Activated gamma-delta T cell (primary cell): Measurements from ENCODE around the gene CHN2.

Experiments
- DNase-seq: peaks from one replicate; lab custom pipeline; 2025; lab: John Stamatoyannopoulos, UW

The CHN2 gene

GRCh38 chr7:29335188-29336083 is 140.9 kb downstream of the CHN2 start:
- DNase-seq, result no peak

- DNase-seq, result no peak
Measured at GRCh38 chr7:29337546-29338116, 143.1 kb downstream of the CHN2 start.

- DNase-seq, result no peak
Measured at GRCh38 chr7:29340696-29341095, 146.1 kb downstream of the CHN2 start.

- DNase-seq, result no peak
Measured at GRCh38 chr7:29341156-29341555, 146.6 kb downstream of the CHN2 start.

- DNase-seq, result no peak
Measured at GRCh38 chr7:29342761-29343160, 148.2 kb downstream of the CHN2 start.

- DNase-seq, result no peak
Measured at GRCh38 chr7:29343399-29343798, 148.8 kb downstream of the CHN2 start.

- no peak for DNase-seq
Measured at GRCh38 chr7:29344334-29344978, 149.9 kb downstream of the CHN2 start.

- DNase-seq, result no peak
Measured at GRCh38 chr7:29345590-29345989, 151.0 kb downstream of the CHN2 start.

- DNase-seq, result no peak
Measured at GRCh38 chr7:29346231-29346978, 151.8 kb downstream of the CHN2 start.

GRCh38 chr7:29349362-29349761 is 154.8 kb downstream of the CHN2 start:
- DNase-seq, result no peak

- DNase-seq, result no peak
Measured at GRCh38 chr7:29350351-29350750, 155.8 kb downstream of the CHN2 start.

- no peak for DNase-seq
Measured at GRCh38 chr7:29352041-29352440, 157.5 kb downstream of the CHN2 start.

- DNase-seq, result no peak
Measured at GRCh38 chr7:29353810-29354209, 159.2 kb downstream of the CHN2 start.

GRCh38 chr7:29354340-29354739 is 159.8 kb downstream of the CHN2 start:
- DNase-seq, result no peak

GRCh38 chr7:29355388-29355787 is 160.8 kb downstream of the CHN2 start:
- DNase-seq, result no peak

- no peak for DNase-seq
Measured at GRCh38 chr7:29356631-29357030, 162.1 kb downstream of the CHN2 start.

- DNase-seq, result no peak
Measured at GRCh38 chr7:29359482-29360093, 165.0 kb downstream of the CHN2 start.

- no peak for DNase-seq
Measured at GRCh38 chr7:29360633-29361625, 166.4 kb downstream of the CHN2 start.

- no peak for DNase-seq
Measured at GRCh38 chr7:29362380-29362779, 167.8 kb downstream of the CHN2 start.

GRCh38 chr7:29363636-29364425 is 169.3 kb downstream of the CHN2 start:
- no peak for DNase-seq
